Mucosa of descending colon (tissue), 3 donors: ENCODE measurements around the gene HOGA1. TPM values are rescaled to one million over a fixed set of nuclear protein-coding genes. Genes with fewer than 3 reads are reported as not detected.

Experiments
- ATAC-seq: fragments of 200-7000 bp; cut with Tn5 transposase; one replicate; pipeline ENCODE4 v1.9.1; 2020; ENCODE audit warnings: mild to moderate bottlenecking, moderate library complexity
- DNase-seq, 3 donors: peaks; one replicate each; pipeline ENCODE4 v3.0.0-alpha.2; 2020
- H3K36me3 ChIP-seq: fragments of 200-600 bp; one replicate; pipeline ENCODE4 v1.8.0; 2021; ENCODE audit warnings: low read depth, mild to moderate bottlenecking
- H3K4me1 ChIP-seq: fragments of 200-600 bp; one replicate; pipeline ENCODE4 v1.8.0; 2021; ENCODE audit warnings: low read depth, mild to moderate bottlenecking
- H3K4me3 ChIP-seq: fragments of 200-600 bp; one replicate; pipeline ENCODE4 v1.8.0; 2021; ENCODE audit warnings: mild to moderate bottlenecking
- H3K9me3 ChIP-seq: fragments of 200-600 bp; one replicate; pipeline ENCODE4 v1.8.0; 2021; ENCODE audit warnings: mild to moderate bottlenecking
- intact Hi-C, 2 donors: fragments of 100-400 bp; cut with DNase I in 1 of 2; cut with micrococcal nuclease in 1 of 2; formaldehyde crosslinking; loops; one replicate each; pipeline versions ENCODE4 v1.11.0 to v1.11.1; 2022; cut with DNase I, micrococcal nuclease
- total RNA-seq, 3 donors: library from RNA; stranded (reverse); fragmentation: NEBNext Ultra II Directional in 2 of 3; extraction: Animal tissue kit (Norgen Biotek cat#: 25700) in 2 of 3; gene quantifications; one replicate each; pipeline versions ENCODE4 v1.2.1 to v1.2.4, GENCODE V29; 2021 to 2023
- TF ChIP-seq, protein P1 (sequence below): fragments of 200-600 bp; IDR thresholded peaks from one replicate; pipeline ENCODE4 v1.8.0; 2022; ENCODE audit warnings: antibody characterized with exemption, mild to moderate bottlenecking
- donor health status: DM: no; HTN: no; CAD: no; lungs with moderate emphysema.
- donor health status: DM: no; HTN: no; CAD: no.
- donor health status: DM: no; HTN: yes; CAD: no.

HOGA1 gene
- total RNA-seq, 3 donors from 2014 or later: 0.29 to 0.47 TPM; not detected in 1

DNA sequence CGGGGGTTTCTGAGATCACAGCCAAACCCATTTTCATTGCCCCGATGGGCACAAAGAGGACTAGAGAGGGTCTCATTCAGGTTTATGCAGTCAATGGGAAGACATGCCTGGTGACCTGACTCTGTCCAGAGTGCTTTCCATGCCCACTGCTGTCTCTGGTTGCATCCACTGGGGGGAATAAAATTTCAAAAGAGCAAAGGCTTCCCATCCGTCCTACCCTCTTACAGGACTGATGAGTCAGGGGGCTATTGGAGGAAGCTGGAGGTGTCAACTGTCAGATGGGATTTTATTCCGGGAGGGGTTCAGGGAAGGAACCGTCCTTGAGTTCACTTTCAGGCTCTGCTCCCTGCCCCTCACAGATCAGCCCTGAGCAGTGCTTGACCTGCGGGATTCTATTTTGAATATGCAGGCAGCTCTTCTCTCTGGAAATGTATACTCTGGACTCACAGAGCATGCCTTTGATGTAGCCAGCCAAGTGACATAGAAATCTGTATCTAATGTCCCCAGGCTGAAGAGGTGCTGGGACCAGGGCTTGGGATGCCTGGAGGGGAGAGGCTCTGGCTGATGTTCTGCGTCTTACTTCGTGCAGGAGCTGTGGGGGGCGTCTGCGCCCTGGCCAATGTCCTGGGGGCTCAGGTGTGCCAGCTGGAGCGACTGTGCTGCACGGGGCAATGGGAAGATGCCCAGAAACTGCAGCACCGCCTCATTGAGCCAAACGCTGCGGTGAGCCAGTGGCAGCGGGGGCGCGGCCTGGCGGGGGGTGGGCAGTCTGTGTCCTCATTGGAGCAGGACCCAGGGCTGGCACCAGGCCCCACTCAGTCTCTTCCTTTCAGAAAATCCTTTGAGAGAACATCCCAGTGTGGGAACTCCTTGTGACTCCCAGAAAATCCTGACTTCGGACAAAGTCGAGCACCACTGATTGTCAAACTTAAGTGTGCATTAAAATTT, 17.4 kb downstream of the HOGA1 start:
- intact Hi-C loops: no loop called here
- no peaks in the 10 kb centered on the region for H3K36me3 ChIP-seq
- no peaks in the 10 kb centered on the region for H3K4me1 ChIP-seq
- no peaks in the 10 kb centered on the region for H3K9me3 ChIP-seq
- DNase-seq: no peak
- TF ChIP-seq, protein P1, sequence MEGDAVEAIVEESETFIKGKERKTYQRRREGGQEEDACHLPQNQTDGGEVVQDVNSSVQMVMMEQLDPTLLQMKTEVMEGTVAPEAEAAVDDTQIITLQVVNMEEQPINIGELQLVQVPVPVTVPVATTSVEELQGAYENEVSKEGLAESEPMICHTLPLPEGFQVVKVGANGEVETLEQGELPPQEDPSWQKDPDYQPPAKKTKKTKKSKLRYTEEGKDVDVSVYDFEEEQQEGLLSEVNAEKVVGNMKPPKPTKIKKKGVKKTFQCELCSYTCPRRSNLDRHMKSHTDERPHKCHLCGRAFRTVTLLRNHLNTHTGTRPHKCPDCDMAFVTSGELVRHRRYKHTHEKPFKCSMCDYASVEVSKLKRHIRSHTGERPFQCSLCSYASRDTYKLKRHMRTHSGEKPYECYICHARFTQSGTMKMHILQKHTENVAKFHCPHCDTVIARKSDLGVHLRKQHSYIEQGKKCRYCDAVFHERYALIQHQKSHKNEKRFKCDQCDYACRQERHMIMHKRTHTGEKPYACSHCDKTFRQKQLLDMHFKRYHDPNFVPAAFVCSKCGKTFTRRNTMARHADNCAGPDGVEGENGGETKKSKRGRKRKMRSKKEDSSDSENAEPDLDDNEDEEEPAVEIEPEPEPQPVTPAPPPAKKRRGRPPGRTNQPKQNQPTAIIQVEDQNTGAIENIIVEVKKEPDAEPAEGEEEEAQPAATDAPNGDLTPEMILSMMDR: no peak
- no peak for ATAC-seq
- no peak overlapping the region for H3K4me3 ChIP-seq

DNA sequence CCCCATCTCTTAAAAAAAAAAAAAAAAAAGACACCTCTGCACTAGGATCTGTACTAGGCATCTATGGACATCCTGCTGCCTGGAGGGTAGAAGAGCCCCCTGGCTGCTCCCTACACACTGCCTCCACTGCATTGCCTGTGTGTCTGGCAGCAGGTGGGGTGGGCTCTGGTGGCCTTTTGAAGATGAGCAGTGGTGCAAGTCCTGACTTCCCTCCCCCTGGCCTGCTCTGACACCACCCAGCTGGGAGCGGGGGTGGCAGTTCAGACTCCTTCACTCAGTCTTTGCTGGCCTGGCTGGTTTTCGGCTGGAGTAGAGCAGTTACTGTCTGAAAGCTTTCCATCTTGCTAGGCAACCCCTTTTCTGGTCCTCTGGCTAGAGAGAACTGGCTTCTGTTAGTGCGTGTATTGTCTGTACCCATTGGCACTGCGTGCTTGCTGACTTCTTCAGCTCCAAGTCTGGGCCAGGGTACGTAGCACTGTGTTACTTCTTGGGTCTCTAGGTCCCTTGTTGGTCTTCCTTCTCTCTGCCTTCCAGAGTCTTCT, 23.0 kb downstream of the HOGA1 start:
- Histone ChIP-seq H3K36me3 (no peaks in the 10 kb centered on the region), H3K4me1 (no peaks in the 10 kb centered on the region), H3K4me3 (no peak overlapping the region), H3K9me3 (no peaks in the 10 kb centered on the region)
- DNase-seq: no peak
- ATAC-seq: no peak
- TF ChIP-seq, protein P1: no peak
- intact Hi-C loops: no loop called here

DNA sequence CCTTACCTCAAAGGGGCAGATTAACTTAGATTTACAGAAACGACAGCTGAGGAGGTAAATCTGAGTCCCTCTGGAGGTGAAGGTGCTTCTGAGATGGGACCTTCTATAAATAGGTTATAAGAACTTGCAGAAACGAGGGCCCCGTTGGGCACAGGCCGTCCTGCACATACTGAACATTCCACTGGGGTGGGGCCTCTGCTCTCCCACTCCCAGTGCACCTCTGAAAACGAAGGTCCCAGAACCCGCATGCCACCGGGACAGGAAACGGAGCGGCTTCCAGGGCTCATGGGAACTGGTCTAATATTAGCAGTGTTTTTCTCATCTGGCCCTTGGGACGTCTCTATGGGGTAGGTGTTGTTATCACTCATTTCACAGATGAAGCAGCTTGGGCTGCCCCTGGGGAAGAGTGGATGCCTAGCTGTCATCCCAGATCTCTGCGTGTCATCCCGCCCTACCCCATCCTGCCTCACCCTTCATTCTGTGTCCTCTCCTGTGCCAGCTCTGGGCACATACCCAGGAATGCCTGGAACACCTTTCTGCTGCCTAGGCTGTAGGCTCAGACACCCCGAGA, 24.9 kb downstream of the HOGA1 start:
- Histone ChIP-seq H3K4me1 (no peaks in the 10 kb centered on the region), H3K36me3 (no peaks in the 10 kb centered on the region), H3K9me3 (no peaks in the 10 kb centered on the region), H3K4me3 (no peak overlapping the region)
- no peak for ATAC-seq
- DNase-seq: no peak
- TF ChIP-seq, protein P1: no peak
- intact Hi-C loops: no loop called here

DNA sequence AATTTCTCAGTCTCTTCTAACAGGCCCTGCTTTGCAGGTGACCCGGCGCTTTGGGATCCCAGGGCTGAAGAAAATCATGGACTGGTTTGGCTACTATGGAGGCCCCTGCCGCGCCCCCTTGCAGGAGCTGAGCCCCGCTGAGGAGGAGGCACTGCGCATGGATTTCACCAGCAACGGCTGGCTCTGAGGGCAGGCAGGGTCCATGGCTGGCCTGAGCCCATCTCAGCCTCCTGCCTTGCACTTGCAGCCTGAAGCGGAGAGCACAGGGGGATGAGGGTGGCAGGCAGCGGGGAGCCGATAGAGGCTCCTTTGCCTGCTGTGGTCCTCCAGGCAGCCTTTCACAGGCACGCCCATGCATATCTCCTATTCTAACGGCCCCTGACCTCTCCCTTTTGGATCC, 27.3 kb downstream of the HOGA1 start:
- TF ChIP-seq, protein P1: no peak
- DNase-seq: no peak
- intact Hi-C loops: no loop called here
- H3K36me3 ChIP-seq: no peaks in the 10 kb centered on the region
- no peak for ATAC-seq
- H3K4me1 ChIP-seq: no peaks in the 10 kb centered on the region
- no peaks in the 10 kb centered on the region for H3K9me3 ChIP-seq
- no peak overlapping the region for H3K4me3 ChIP-seq

DNA sequence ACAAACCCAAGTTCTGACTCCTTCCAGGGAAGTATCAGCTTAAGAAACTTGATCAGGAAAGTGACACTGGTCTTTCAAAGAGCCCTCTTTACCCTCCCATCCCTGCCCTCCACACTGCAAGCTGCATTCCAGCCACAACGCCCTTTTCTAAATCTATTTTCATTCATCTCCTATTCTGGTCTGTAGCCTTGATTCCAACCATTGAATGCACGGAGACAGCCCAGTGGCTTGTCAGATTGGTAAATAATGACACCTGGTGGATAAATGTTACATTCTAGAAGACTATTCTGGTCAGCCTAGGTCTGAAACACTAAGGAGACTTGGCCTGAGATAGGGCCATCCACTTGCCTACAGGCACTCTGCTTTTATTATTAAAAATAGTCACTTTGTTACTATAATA, 28.2 kb downstream of the HOGA1 start:
- ATAC-seq: peak; percentile 47
- TF ChIP-seq, protein P1: no peak
- no peaks in the 10 kb centered on the region for H3K4me1 ChIP-seq
- H3K36me3 ChIP-seq: no peaks in the 10 kb centered on the region
- intact Hi-C loops: no loop called here
- DNase-seq: no peak
- no peak overlapping the region for H3K4me3 ChIP-seq
- H3K9me3 ChIP-seq: no peaks in the 10 kb centered on the region
